Aorta (tissue), 5 donors: ENCODE measurements around the gene MYH11. TPM values are rescaled to one million over a fixed set of nuclear protein-coding genes. Genes with fewer than 3 reads are reported as not detected.

Experiments used
- ATAC-seq: fragments of 200-7000 bp; cut with Tn5 transposase; one replicate; pipeline ENCODE4 v1.9.1; 2022; ENCODE audit warnings: moderate library complexity; ENCODE audit not compliant: low FRiP score
- DNase-seq, 2 donors: peaks; one replicate each; pipeline ENCODE4 v3.0.0-alpha.2; 2020
- H3K27ac ChIP-seq, 2 donors: one replicate each; pipeline ENCODE4 v1.5.1; 2013; ENCODE audit warnings: low read length in 2 of 2, mild to moderate bottlenecking in 2 of 2, moderate library complexity in 2 of 2, control low read depth in 1 of 2, inconsistent platforms in 1 of 2, low read depth in 1 of 2
- H3K27me3 ChIP-seq, 2 donors: one replicate each; pipeline ENCODE4 v1.6.1; 2013; ENCODE audit warnings: control low read depth in 1 of 2, low read length in 1 of 2, mild to moderate bottlenecking in 1 of 2, moderate library complexity in 1 of 2; ENCODE audit not compliant: insufficient read depth in 2 of 2, control insufficient read depth in 1 of 2
- H3K36me3 ChIP-seq, 2 donors: one replicate each; pipeline ENCODE4 v1.6.1; 2013; ENCODE audit warnings: control low read depth in 1 of 2, low read length in 1 of 2, mild to moderate bottlenecking in 1 of 2; ENCODE audit not compliant: insufficient read depth in 2 of 2, control insufficient read depth in 1 of 2
- H3K4me1 ChIP-seq, 2 donors: one replicate each; pipeline ENCODE4 v1.6.1; 2013; ENCODE audit warnings: low read length in 2 of 2, control low read depth in 1 of 2, mild to moderate bottlenecking in 1 of 2, moderate library complexity in 1 of 2; ENCODE audit not compliant: insufficient read depth in 2 of 2, control insufficient read depth in 1 of 2
- H3K4me3 ChIP-seq, 2 donors: one replicate each; pipeline ENCODE4 v1.5.1; 2013; ENCODE audit warnings: low read length in 2 of 2, control low read depth in 1 of 2, mild to moderate bottlenecking in 1 of 2
- H3K9me3 ChIP-seq: one replicate; pipeline ENCODE4 v1.6.1; 2013; ENCODE audit warnings: mild to moderate bottlenecking, low read length; ENCODE audit not compliant: control insufficient read depth
- WGBS, 2 donors: extraction: QIAGEN DNeasy Blood & Tissue Kit; methylation state at CpG; one replicate each; pipeline ENCODE4 v1.1.7; 2013; 5-methylcytosine and 5-hydroxymethylcytosine counted together
- intact Hi-C, 2 donors: fragments of 100-400 bp; cut with DNase I; formaldehyde crosslinking; loops; one replicate each; pipeline versions ENCODE4 v1.14.2 to v1.15.0; 2022
- polyA plus RNA-seq, 2 donors: library from polyadenylated mRNA; stranded (reverse); fragments of 200-250 nt; gene quantifications; one replicate each; pipeline ENCODE4 v1.2.3, GENCODE V29; 2013
- total RNA-seq, 2 donors: library from RNA; stranded (reverse); fragmentation: NEBNext Ultra II Directional; extraction: Animal tissue kit (Norgen Biotek cat#: 25700); gene quantifications; one replicate each; pipeline ENCODE4 v1.2.1, GENCODE V29; 2021
- donor health status: healthy with polysubstance abuse.
- donor health status: Bipolar disorder and iron deficiency.
- donor health status: DM: no; HTN: no; CAD: no.
- donor health status: DM: no; HTN: no; CAD: no.
- donor health status: DM: yes; HTN: yes; CAD: no.

Gene MYH11
- total and polyA plus RNA-seq, 4 donors, result 631 to 2,053 (median 1,169) TPM

- H3K36me3 ChIP-seq, result peaks cover 7 to 32% of the 10 kb centered on the region in 2 donors
- intact Hi-C loops, result no loop called here
- no peak for ATAC-seq
- H3K27me3 ChIP-seq, result no peaks in the 10 kb centered on the region
- H3K4me3 ChIP-seq, result no peak overlapping the region
- DNase-seq, result no peak
- H3K9me3 ChIP-seq, result no peaks in the 10 kb centered on the region
- H3K4me1 ChIP-seq, result no peaks in the 10 kb centered on the region
- 68 to 69% methylated on average over 8 of the region's 8 CpGs for WGBS, 2 donors
- H3K27ac ChIP-seq, result peak overlapping the region in 1 of 2 donors; percentile 48
Observed at GRCh38 chr16:15778204-15778743, 78.6 kb downstream of the MYH11 start.

- H3K36me3 ChIP-seq, result peaks cover 7 to 27% of the 10 kb centered on the region in 2 donors
- WGBS, 2 donors, result 45 to 47% methylated on average over 11 of the region's 11 CpGs
- DNase-seq (no peak), ATAC-seq (no peak)
- intact Hi-C loops, result no loop called here
- H3K9me3 ChIP-seq, result no peaks in the 10 kb centered on the region
- no peaks in the 10 kb centered on the region for H3K27me3 ChIP-seq
- H3K4me1 ChIP-seq, result no peaks in the 10 kb centered on the region
- peak overlapping the region in 1 of 2 donors; percentile 48 for H3K27ac ChIP-seq
- no peak overlapping the region for H3K4me3 ChIP-seq
Observed at GRCh38 chr16:15777533-15778203, 79.2 kb downstream of the MYH11 start.

GRCh38 chr16:15776572-15776971 is 80.3 kb downstream of the MYH11 start:
- ATAC-seq, result no peak
- Histone ChIP-seq H3K27me3 (no peaks in the 10 kb centered on the region), H3K36me3 (peaks cover 7 to 28% of the 10 kb centered on the region in 2 donors), H3K4me3 (no peak overlapping the region), H3K4me1 (no peaks in the 10 kb centered on the region), H3K27ac (peak overlapping the region in 1 of 2 donors; percentile 60), H3K9me3 (no peaks in the 10 kb centered on the region)
- DNase-seq, result no peak
- WGBS, 2 donors, result 73 to 86% methylated on average over 10 of the region's 10 CpGs
- intact Hi-C loops, result no loop called here

GRCh38 chr16:15775663-15776304 is 81.0 kb downstream of the MYH11 start:
- no peak overlapping the region for H3K4me3 ChIP-seq
- no peaks in the 10 kb centered on the region for H3K9me3 ChIP-seq
- intact Hi-C loops, result no loop called here
- ATAC-seq (no peak), DNase-seq (no peak)
- peaks cover 0 to 3% of the 10 kb centered on the region in 2 donors for H3K4me1 ChIP-seq
- peak overlapping the region; percentile 18 to 58 for H3K27ac ChIP-seq
- H3K36me3 ChIP-seq, result peaks cover 7 to 26% of the 10 kb centered on the region in 2 donors
- WGBS, 2 donors, result 47 to 49% methylated on average over 7 of the region's 7 CpGs
- H3K27me3 ChIP-seq, result no peaks in the 10 kb centered on the region

GRCh38 chr16:15775209-15775608 is 81.6 kb downstream of the MYH11 start:
- intact Hi-C loops, result no loop called here

GRCh38 chr16:15773968-15774367 is 82.9 kb downstream of the MYH11 start:
- ATAC-seq, result no peak
- 6 to 9% methylated on average over 6 of the region's 6 CpGs for WGBS, 2 donors

More at GRCh38 chr16:15775209-15775608, 81.6 kb downstream of the MYH11 start:
- ATAC-seq (no peak), DNase-seq (no peak)
- H3K36me3 ChIP-seq, result peaks cover 7 to 26% of the 10 kb centered on the region in 2 donors
- H3K27me3 ChIP-seq, result no peaks in the 10 kb centered on the region
- H3K27ac ChIP-seq, result peak overlapping the region in 1 of 2 donors; percentile 1
- no peaks in the 10 kb centered on the region for H3K9me3 ChIP-seq
- no peak overlapping the region for H3K4me3 ChIP-seq
- H3K4me1 ChIP-seq, result peaks cover 2 to 3% of the 10 kb centered on the region in 2 donors

GRCh38 chr16:15772579-15773293 is 84.1 kb downstream of the MYH11 start:
- no peak for ATAC-seq
- 53 to 55% methylated on average over 11 of the region's 11 CpGs for WGBS, 2 donors

More at GRCh38 chr16:15773968-15774367, 82.9 kb downstream of the MYH11 start:
- DNase-seq, result no peak
- Histone ChIP-seq H3K9me3 (no peaks in the 10 kb centered on the region), H3K27ac (peak overlapping the region in 1 of 2 donors; percentile 53), H3K27me3 (no peaks in the 10 kb centered on the region), H3K36me3 (peaks cover 10 to 17% of the 10 kb centered on the region in 2 donors), H3K4me3 (no peak overlapping the region), H3K4me1 (peaks cover 3 to 4% of the 10 kb centered on the region in 2 donors)
- intact Hi-C loops, result loop anchor here in 1 of 2 donors (5.0 kb wide), 2 partner anchors 48 to 78 kb away; no protein-coding TSS in a partner anchor

GRCh38 chr16:15771694-15772093 is 85.1 kb downstream of the MYH11 start:
- 77 to 78% methylated on average over 7 of the region's 7 CpGs for WGBS, 2 donors
- Histone ChIP-seq H3K4me1 (peaks cover 3 to 4% of the 10 kb centered on the region in 2 donors), H3K9me3 (no peaks in the 10 kb centered on the region), H3K36me3 (peaks cover 8 to 13% of the 10 kb centered on the region in 2 donors), H3K4me3 (no peak overlapping the region), H3K27me3 (no peaks in the 10 kb centered on the region), H3K27ac (peak overlapping the region; percentile 11 to 84)
- intact Hi-C loops, result loop anchor here in 1 of 2 donors (5.0 kb wide), 2 partner anchors 51 to 81 kb away; no protein-coding TSS in a partner anchor
- ATAC-seq (no peak), DNase-seq (peak in 1 of 2 donors; percentile 4)

More at GRCh38 chr16:15772579-15773293, 84.1 kb downstream of the MYH11 start:
- Histone ChIP-seq H3K27ac (peak overlapping the region; percentile 23 to 73), H3K4me1 (peaks cover 3 to 4% of the 10 kb centered on the region in 2 donors), H3K36me3 (peaks cover 13 to 16% of the 10 kb centered on the region in 2 donors), H3K4me3 (no peak overlapping the region), H3K9me3 (no peaks in the 10 kb centered on the region), H3K27me3 (no peaks in the 10 kb centered on the region)
- intact Hi-C loops, result loop anchor here in 1 of 2 donors (5.0 kb wide), 2 partner anchors 50 to 80 kb away; no protein-coding TSS in a partner anchor
- DNase-seq, result peak in 1 of 2 donors; percentile 62
